GM06990 (cell line): Measurements from ENCODE around the gene HMX1.

Source experiments
- DNase-seq: peaks from one replicate; pipeline ENCODE4 v3.0.0-alpha.2; 2011; ENCODE audit not compliant: insufficient read length; ENCODE audit errors: extremely low read depth
- H3K27me3 ChIP-seq: replicated peaks from 2 replicates; pipeline ENCODE4 v1.6.0; 2011; ENCODE audit warnings: low read length; ENCODE audit not compliant: control insufficient read depth, insufficient read depth
- H3K36me3 ChIP-seq: 2 replicates; pipeline ENCODE4 v1.5.1; 2011; ENCODE audit warnings: low read length; ENCODE audit not compliant: control insufficient read depth, insufficient read depth
- H3K4me3 ChIP-seq: replicated peaks from 2 replicates; pipeline ENCODE4 v1.5.1; 2011; ENCODE audit warnings: low read depth, mild to moderate bottlenecking, control low read depth, low read length
- TF ChIP-seq, protein P1 (sequence below): IDR thresholded peaks from 2 replicates; pipeline ENCODE4 v1.5.1; 2011; ENCODE audit warnings: low read length, control low read depth, mild to moderate bottlenecking, inconsistent platforms; ENCODE audit not compliant: insufficient read depth, poor library complexity, severe bottlenecking

The HMX1 gene

GRCh38 chr4:8857766-8858700, 13.6 kb downstream of the HMX1 start:
- TF ChIP-seq, protein P1, sequence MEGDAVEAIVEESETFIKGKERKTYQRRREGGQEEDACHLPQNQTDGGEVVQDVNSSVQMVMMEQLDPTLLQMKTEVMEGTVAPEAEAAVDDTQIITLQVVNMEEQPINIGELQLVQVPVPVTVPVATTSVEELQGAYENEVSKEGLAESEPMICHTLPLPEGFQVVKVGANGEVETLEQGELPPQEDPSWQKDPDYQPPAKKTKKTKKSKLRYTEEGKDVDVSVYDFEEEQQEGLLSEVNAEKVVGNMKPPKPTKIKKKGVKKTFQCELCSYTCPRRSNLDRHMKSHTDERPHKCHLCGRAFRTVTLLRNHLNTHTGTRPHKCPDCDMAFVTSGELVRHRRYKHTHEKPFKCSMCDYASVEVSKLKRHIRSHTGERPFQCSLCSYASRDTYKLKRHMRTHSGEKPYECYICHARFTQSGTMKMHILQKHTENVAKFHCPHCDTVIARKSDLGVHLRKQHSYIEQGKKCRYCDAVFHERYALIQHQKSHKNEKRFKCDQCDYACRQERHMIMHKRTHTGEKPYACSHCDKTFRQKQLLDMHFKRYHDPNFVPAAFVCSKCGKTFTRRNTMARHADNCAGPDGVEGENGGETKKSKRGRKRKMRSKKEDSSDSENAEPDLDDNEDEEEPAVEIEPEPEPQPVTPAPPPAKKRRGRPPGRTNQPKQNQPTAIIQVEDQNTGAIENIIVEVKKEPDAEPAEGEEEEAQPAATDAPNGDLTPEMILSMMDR: no peak
- no peaks in the 10 kb centered on the region; the same call in none of the 2 replicates for H3K27me3 ChIP-seq
- no peaks in the 10 kb centered on the region for H3K36me3 ChIP-seq
- H3K4me3 ChIP-seq: no peak overlapping the region
- no peak for DNase-seq

DNA sequence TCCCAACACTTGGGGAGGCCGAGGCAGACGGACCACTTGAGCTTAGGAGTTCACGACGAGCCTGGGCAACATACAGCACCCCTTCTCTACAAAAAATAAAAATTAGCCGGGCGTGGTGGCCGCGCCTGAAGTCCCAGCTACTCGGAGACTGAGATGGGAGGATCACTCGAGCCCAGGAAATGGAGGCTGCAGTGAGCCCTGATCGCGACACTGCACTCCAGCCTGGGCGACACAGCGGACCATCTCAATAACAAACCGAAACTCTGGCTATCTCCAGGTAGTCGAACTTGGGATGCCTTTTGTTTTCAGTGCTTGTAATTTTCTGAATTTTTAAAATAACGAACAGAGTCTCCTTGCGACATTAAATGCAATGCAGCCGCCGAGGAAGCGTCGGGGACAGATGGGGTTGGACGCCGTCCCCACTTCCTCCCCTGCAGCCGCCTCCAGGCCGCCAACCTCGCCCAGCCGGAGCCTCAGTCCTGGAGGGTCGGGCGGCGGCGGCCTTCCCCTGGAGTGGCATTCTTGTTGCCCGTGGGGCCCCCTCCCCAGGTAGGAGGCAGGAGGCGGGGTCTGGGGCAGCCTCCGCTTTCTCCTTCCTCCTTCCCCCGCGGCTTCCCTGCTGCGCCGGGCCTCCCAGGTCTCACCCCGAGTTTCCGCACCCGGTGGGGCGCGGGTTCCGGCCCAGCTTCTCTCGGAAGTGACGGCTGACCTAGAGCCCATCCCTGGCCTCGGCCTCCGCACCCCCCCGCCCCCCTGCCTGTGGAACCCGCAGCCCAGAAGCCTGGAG, 14.6 kb downstream of the HMX1 start:
- Histone ChIP-seq H3K36me3 (no peaks in the 10 kb centered on the region), H3K27me3 (no peaks in the 10 kb centered on the region; the same call in none of the 2 replicates), H3K4me3 (no peak overlapping the region)
- TF ChIP-seq, protein P1: no peak
- DNase-seq: no peak

- Histone ChIP-seq H3K27me3 (no peaks in the 10 kb centered on the region; the same call in none of the 2 replicates), H3K4me3 (no peak overlapping the region), H3K36me3 (no peaks in the 10 kb centered on the region)
- DNase-seq: no peak
- TF ChIP-seq, protein P1: no peak
Measured at GRCh38 chr4:8855818-8856245, 15.8 kb downstream of the HMX1 start.

DNA sequence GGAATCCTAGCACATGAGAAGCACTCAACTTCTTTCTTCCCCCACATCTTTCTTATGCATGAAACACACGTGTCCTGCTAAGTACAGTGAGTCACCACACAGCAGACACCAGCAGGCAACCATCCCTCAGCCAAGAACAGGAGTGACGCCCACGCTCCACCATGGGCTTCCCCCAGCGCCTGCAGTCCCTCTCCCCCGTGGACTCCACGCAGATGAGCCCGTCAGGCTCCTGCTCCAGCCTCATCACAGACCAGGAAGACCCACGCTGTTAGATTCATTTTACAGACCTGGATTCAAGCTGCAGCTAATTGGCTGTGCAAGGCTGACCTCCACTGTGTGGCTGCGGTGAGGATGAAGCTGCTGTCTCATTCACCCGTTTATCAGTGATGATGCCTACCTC, 16.7 kb downstream of the HMX1 start:
- DNase-seq: no peak

DNA sequence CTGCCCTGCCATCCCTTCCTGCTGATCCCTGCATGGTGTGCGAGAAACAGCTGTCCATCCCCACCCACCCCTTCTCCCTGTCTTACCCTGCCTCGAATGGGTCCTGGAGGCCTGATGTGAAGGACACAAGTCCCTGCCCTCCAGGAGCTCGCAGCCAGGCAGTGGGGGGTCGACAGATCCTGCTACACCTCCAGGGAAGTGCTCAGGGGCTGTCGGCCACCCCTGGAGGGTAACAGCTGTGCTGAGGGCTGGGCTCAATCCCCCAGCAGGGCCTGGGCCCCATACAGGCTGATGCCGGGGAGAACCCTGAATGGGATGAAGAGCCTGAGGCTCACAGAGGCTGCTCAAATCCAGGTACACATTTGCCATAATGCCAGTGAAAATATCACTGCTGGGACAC, 17.6 kb downstream of the HMX1 start:
- no peak for DNase-seq
- Histone ChIP-seq H3K4me3 (no peak overlapping the region), H3K36me3 (no peaks in the 10 kb centered on the region), H3K27me3 (no peaks in the 10 kb centered on the region; the same call in none of the 2 replicates)
- TF ChIP-seq, protein P1: no peak

More for the DNA sequence above, 16.7 kb downstream of the HMX1 start:
- no peaks in the 10 kb centered on the region; the same call in none of the 2 replicates for H3K27me3 ChIP-seq
- H3K36me3 ChIP-seq: no peaks in the 10 kb centered on the region
- no peak overlapping the region for H3K4me3 ChIP-seq
- TF ChIP-seq, protein P1: no peak
